Measurements from ENCODE around the gene PRRC2B.

GRCh38 chr9:131438190-131438589 lies 44.3 kb downstream of the PRRC2B start:
- TF ChIP-seq, protein P1, sequence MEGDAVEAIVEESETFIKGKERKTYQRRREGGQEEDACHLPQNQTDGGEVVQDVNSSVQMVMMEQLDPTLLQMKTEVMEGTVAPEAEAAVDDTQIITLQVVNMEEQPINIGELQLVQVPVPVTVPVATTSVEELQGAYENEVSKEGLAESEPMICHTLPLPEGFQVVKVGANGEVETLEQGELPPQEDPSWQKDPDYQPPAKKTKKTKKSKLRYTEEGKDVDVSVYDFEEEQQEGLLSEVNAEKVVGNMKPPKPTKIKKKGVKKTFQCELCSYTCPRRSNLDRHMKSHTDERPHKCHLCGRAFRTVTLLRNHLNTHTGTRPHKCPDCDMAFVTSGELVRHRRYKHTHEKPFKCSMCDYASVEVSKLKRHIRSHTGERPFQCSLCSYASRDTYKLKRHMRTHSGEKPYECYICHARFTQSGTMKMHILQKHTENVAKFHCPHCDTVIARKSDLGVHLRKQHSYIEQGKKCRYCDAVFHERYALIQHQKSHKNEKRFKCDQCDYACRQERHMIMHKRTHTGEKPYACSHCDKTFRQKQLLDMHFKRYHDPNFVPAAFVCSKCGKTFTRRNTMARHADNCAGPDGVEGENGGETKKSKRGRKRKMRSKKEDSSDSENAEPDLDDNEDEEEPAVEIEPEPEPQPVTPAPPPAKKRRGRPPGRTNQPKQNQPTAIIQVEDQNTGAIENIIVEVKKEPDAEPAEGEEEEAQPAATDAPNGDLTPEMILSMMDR (IDR thresholded peaks at IDR 0.05) = no peak
- TF ChIP-seq POLR2A (IDR thresholded peaks at IDR 0.05) = no peak

Data from testis (tissue), 2 donors.